ENCODE measurements around the gene AHNAK. TPM values are rescaled to one million over a fixed set of nuclear protein-coding genes. Genes with fewer than 3 reads are reported as not detected.

The AHNAK gene
- 257 and 396 TPM in 2 replicates for total RNA-seq (ENCODE audit: low replicate concordance)

GRCh38 chr11:62546244-62546928 lies at the start of gene AHNAK:
Gene AHNAK (minus strand): TSS chr11:62546806. CDS start chr11:62536098, 10,708 bp downstream.

DNA sequence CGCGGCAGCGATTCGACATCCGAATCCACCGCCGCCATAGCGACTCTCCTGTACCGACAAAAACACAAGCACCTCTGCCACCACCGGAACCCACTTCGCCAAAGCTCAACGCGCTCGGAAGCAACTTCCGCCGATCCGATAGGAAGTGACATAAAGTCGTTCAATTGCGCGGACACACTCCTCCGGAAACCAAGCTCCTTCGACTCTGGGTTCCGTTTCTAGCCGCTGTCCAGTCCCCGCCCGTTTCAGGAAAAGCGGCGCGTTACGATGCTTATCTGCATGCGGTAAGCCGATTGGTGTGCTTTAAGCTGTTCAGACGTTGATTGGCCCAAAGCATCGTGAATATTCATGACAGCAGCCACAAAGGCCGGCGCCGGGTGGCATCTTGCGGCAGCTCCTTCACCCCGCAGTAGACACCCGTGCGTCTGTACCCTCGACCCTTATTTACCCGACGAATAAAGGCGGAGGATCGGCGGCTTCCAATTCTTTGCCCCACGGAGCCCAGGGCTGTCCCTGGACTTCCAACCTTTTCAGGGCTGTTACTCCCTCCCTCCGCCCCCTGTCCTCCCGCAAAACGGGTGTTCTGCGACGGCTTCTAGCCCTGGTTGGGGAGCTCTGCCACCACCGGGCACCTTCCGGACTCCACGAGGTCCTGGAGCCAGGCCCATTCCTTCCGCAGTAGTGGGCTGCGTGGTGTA lies 45.0 kb upstream of the AHNAK start, which contains the start of gene TUT1:
Gene TUT1 (minus strand): TSS at position 76 of the 698 bp plus-strand sequence. CDS start 38 bp downstream, at position 38.

GRCh38 chr11:62573592-62574362 lies 27.2 kb upstream of the AHNAK start, which contains the start of gene EEF1G:
Gene EEF1G (minus strand): TSS chr11:62573891. CDS start chr11:62573842, 49 bp downstream.

DNA sequence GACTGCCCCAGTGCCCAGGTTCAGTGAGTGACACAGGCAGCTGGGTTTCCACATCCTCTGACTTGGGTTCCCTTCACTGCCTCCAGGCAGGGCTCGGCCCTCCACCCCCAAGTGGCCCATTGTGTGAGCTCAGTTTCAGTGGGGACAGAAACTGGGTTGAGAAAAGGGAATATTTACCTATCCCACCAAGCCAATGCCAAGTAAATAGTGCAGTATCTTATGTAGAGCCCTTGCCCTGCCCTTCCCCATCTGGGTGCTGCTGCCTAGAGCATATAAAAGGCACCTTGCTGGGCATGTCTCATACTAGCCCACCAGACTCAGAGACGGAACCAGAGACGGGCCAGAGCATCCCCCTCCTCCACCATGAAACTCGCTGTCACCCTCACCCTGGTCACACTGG lies 127.9 kb downstream of the AHNAK start, which contains the start of gene SCGB1A1:
Gene SCGB1A1 (plus strand): TSS at position 301 of the 400 bp plus-strand sequence. CDS start 63 bp downstream, at position 364.

Other genes starting within 250 kb of the AHNAK start
- gene SCGB1D4, start 247.7 kb downstream of the AHNAK start, total RNA-seq (ENCODE audit: low replicate concordance), result not detected in 2 replicates
- gene ASRGL1, start 209.4 kb downstream of the AHNAK start, total RNA-seq (ENCODE audit: low replicate concordance), result 1.1 and 1.5 TPM in 2 replicates
- gene SCGB1A1, start 127.8 kb downstream of the AHNAK start, total RNA-seq (ENCODE audit: low replicate concordance), result not detected in 2 replicates
- 1,294 and 1,609 TPM in 2 replicates for gene EEF1G, start 27.1 kb upstream of the AHNAK start, total RNA-seq (ENCODE audit: low replicate concordance)
- 5.4 and 6.5 TPM in 2 replicates for gene TUT1, start 44.7 kb upstream of the AHNAK start, total RNA-seq (ENCODE audit: low replicate concordance)
- gene MTA2, start 55.1 kb upstream of the AHNAK start, total RNA-seq (ENCODE audit: low replicate concordance), result 79.0 and 124 TPM in 2 replicates
- 10.3 and 20.2 TPM in 2 replicates for gene EML3, start 66.0 kb upstream of the AHNAK start, total RNA-seq (ENCODE audit: low replicate concordance)
- gene ROM1, start 66.5 kb upstream of the AHNAK start, total RNA-seq (ENCODE audit: low replicate concordance), result 6.7 and 8.4 TPM in 2 replicates
- 17.2 and 20.3 TPM in 2 replicates for gene B3GAT3, start 75.2 kb upstream of the AHNAK start, total RNA-seq (ENCODE audit: low replicate concordance)
- gene GANAB, start 99.8 kb upstream of the AHNAK start, total RNA-seq (ENCODE audit: low replicate concordance), result 211 and 260 TPM in 2 replicates
- 12.4 and 15.0 TPM in 2 replicates for gene INTS5, start 106.5 kb upstream of the AHNAK start, total RNA-seq (ENCODE audit: low replicate concordance)
- 7.3 and 54.1 TPM in 2 replicates for gene C11orf98, start 118.4 kb upstream of the AHNAK start, total RNA-seq (ENCODE audit: low replicate concordance)
- gene CSKMT, start 118.5 kb upstream of the AHNAK start, total RNA-seq (ENCODE audit: low replicate concordance), result 7.4 TPM in 2 replicates
- 12.1 and 14.4 TPM in 2 replicates for gene UQCC3, start 124.9 kb upstream of the AHNAK start, total RNA-seq (ENCODE audit: low replicate concordance)
- 0.82 and 2.4 TPM in 2 replicates for gene LBHD1, start 125.5 kb upstream of the AHNAK start, total RNA-seq (ENCODE audit: low replicate concordance)
- gene UBXN1, start 132.3 kb upstream of the AHNAK start, total RNA-seq (ENCODE audit: low replicate concordance), result 154 and 462 TPM in 2 replicates
- gene LRRN4CL, start 142.7 kb upstream of the AHNAK start, total RNA-seq (ENCODE audit: low replicate concordance), result 0.45 and 17.7 TPM in 2 replicates
- 34.7 and 65.3 TPM in 2 replicates for gene BSCL2, start 160.6 kb upstream of the AHNAK start, total RNA-seq (ENCODE audit: low replicate concordance)
- gene GNG3, start 160.9 kb upstream of the AHNAK start, total RNA-seq (ENCODE audit: low replicate concordance), result not detected in 2 replicates
- gene HNRNPUL2, start 180.7 kb upstream of the AHNAK start, total RNA-seq (ENCODE audit: low replicate concordance), result 7.5 and 8.9 TPM in 2 replicates
- gene TTC9C, start 181.7 kb upstream of the AHNAK start, total RNA-seq (ENCODE audit: low replicate concordance), result 33.1 and 39.7 TPM in 2 replicates
- gene ZBTB3, start 207.4 kb upstream of the AHNAK start, total RNA-seq (ENCODE audit: low replicate concordance), result 8.0 and 9.4 TPM in 2 replicates
- gene POLR2G, start 214.8 kb upstream of the AHNAK start, total RNA-seq (ENCODE audit: low replicate concordance), result 93.8 and 114 TPM in 2 replicates
- 13.2 and 27.4 TPM in 2 replicates for gene TAF6L, start 224.6 kb upstream of the AHNAK start, total RNA-seq (ENCODE audit: low replicate concordance)
- 19.2 and 22.9 TPM in 2 replicates for gene TMEM179B, start 240.6 kb upstream of the AHNAK start, total RNA-seq (ENCODE audit: low replicate concordance)
- gene TMEM223, start 245.2 kb upstream of the AHNAK start, total RNA-seq (ENCODE audit: low replicate concordance), result 4.6 and 14.6 TPM in 2 replicates